H1 (cell line): ENCODE measurements around the gene ATP6V1E1. TPM values are rescaled to one million over a fixed set of nuclear protein-coding genes. Genes with fewer than 3 reads are reported as not detected.
A peak's percentile ranks its signal among the peaks of the same experiment; 100 is the strongest.

Experiments
- CTCF ChIA-PET: fragments of 300-600 bp; sonication (Branson Sonifier 250); formaldehyde crosslinking; loops from one replicate; lab custom pipeline; 2021; ENCODE audit not compliant: partially characterized antibody; lab: Charles Lee
- POLR2A ChIA-PET: fragments of 300-600 bp; sonication (Branson Sonifier 250); formaldehyde crosslinking; loops from one replicate; lab custom pipeline; 2021; ENCODE audit warnings: inconsistent platforms; ENCODE audit not compliant: partially characterized antibody; lab: Charles Lee
- DNase-seq, 2 experiments: peaks; one replicate each; pipeline versions ENCODE4 v3.0.0 to v3.0.0-alpha.2; 2010 to 2022; ENCODE audit warnings: low spot score in 2 of 2, low read depth in 1 of 2, mixed read lengths in 1 of 2
- FAIRE-seq: peaks from 2 replicates; lab custom pipeline; 2011; peaks lifted over from hg19 to GRCh38; lab: Jason Lieb, UNC
- H2AFZ ChIP-seq: 2 replicates; pipeline ENCODE4 v1.8.1; 2012; ENCODE audit warnings: low read length, inconsistent platforms
- H2AK5ac ChIP-seq: 2 replicates; pipeline ENCODE4 v1.6.1; 2013; ENCODE audit warnings: low read depth, low read length
- H2BK120ac ChIP-seq: replicated peaks from 2 replicates; pipeline ENCODE3; 2013; ENCODE audit warnings: low read depth, low read length, inconsistent platforms
- H2BK12ac ChIP-seq: 2 replicates; pipeline ENCODE4 v1.6.1; 2013; ENCODE audit warnings: low read depth, low read length
- H2BK15ac ChIP-seq: 2 replicates; pipeline ENCODE4 v1.6.1; 2013; ENCODE audit warnings: low read length
- H2BK20ac ChIP-seq: 2 replicates; pipeline ENCODE4 v1.6.1; 2013; ENCODE audit warnings: low read length
- H2BK5ac ChIP-seq: 2 replicates; pipeline ENCODE4 v1.6.1; 2013; ENCODE audit warnings: low read depth, low read length
- H3K14ac ChIP-seq: 2 replicates; pipeline ENCODE4 v1.6.1; 2013; ENCODE audit warnings: inconsistent platforms; ENCODE audit not compliant: insufficient read length
- H3K18ac ChIP-seq: 2 replicates; pipeline ENCODE4 v1.6.1; 2013; ENCODE audit warnings: low read length; ENCODE audit errors: extremely low read depth
- H3K23ac ChIP-seq: 2 replicates; pipeline ENCODE4 v1.6.1; 2013; ENCODE audit warnings: inconsistent platforms; ENCODE audit not compliant: insufficient read length
- H3K23me2 ChIP-seq: 2 replicates; pipeline ENCODE4 v1.6.1; 2013; ENCODE audit warnings: low read depth, low read length
- H3K27ac ChIP-seq: 2 replicates; pipeline ENCODE4 v1.6.1; 2011; ENCODE audit warnings: low read depth, low read length, inconsistent platforms
- H3K27me3 ChIP-seq, 4 experiments: replicated peaks in 1 of 4; 1 replicate in 1 of 4; 2 replicates in 3 of 4; pipeline versions ENCODE4 v1.6.1 to v1.8.1; 2011 to 2013; ENCODE audit warnings: low read length in 3 of 4, mild to moderate bottlenecking in 3 of 4, inconsistent platforms in 2 of 4, mixed read lengths in 2 of 4, moderate library complexity in 1 of 4; ENCODE audit not compliant: control insufficient read depth in 3 of 4, insufficient read depth in 3 of 4; ENCODE audit errors: extremely low read depth in 1 of 4
- H3K36me3 ChIP-seq, 4 experiments: 2 replicates each; pipeline versions ENCODE4 v1.6.1 to v1.8.1; 2011 to 2013; ENCODE audit warnings: mild to moderate bottlenecking in 4 of 4, low read length in 3 of 4, moderate library complexity in 2 of 4, control low read depth in 1 of 4, inconsistent platforms in 1 of 4; ENCODE audit not compliant: insufficient read depth in 4 of 4, control insufficient read depth in 2 of 4
- H3K4ac ChIP-seq: replicated peaks from 2 replicates; pipeline ENCODE3; 2013; ENCODE audit warnings: low read length, low read depth, mixed read lengths, inconsistent platforms; ENCODE audit not compliant: insufficient read length
- H3K4me1 ChIP-seq, 4 experiments: replicated peaks in 1 of 4; 1 replicate in 1 of 4; 2 replicates in 3 of 4; pipeline versions ENCODE4 v1.6.1 to v1.8.1; 2011 to 2013; ENCODE audit warnings: low read length in 3 of 4, inconsistent platforms in 2 of 4, mixed read lengths in 1 of 4; ENCODE audit not compliant: insufficient read depth in 4 of 4, control insufficient read depth in 3 of 4
- H3K4me2 ChIP-seq, 2 experiments: 2 replicates each; pipeline versions ENCODE4 v1.6.1 to v1.8.1; 2011 to 2013; ENCODE audit warnings: low read depth in 2 of 2, low read length in 2 of 2, control low read depth in 1 of 2, inconsistent platforms in 1 of 2, mild to moderate bottlenecking in 1 of 2; ENCODE audit not compliant: insufficient read depth in 1 of 2
- H3K4me3 ChIP-seq, 4 experiments: fragments of 200-600, 300-600 bp in 1 of 4; sonication (generic), shearing (Covaris generic), sonication (Bioruptor Twin) in 1 of 4; 2 replicates each; pipeline versions ENCODE4 v1.5.1 to v1.8.1; 2011 to 2016; ENCODE audit warnings: low read length in 4 of 4, low read depth in 3 of 4, control low read depth in 2 of 4, inconsistent platforms in 2 of 4, mild to moderate bottlenecking in 2 of 4, mixed read lengths in 1 of 4, moderate library complexity in 1 of 4; ENCODE audit not compliant: insufficient read depth in 2 of 4; ENCODE audit errors: extremely low read depth in 1 of 4
- H3K56ac ChIP-seq: replicated peaks from 2 replicates; pipeline ENCODE3; 2013; ENCODE audit warnings: low read depth, mild to moderate bottlenecking, mixed read lengths, low read length, inconsistent platforms; ENCODE audit not compliant: insufficient read length
- H3K79me1 ChIP-seq: 2 replicates; pipeline ENCODE4 v1.6.1; 2013; ENCODE audit warnings: low read depth, low read length, control low read depth
- H3K79me2 ChIP-seq, 2 experiments: 2 replicates each; pipeline versions ENCODE4 v1.6.1 to v1.8.1; 2012 to 2013; ENCODE audit warnings: low read length in 2 of 2, mild to moderate bottlenecking in 2 of 2, inconsistent platforms in 1 of 2; ENCODE audit not compliant: insufficient read depth in 2 of 2, control insufficient read depth in 1 of 2
- H3K9ac ChIP-seq, 4 experiments: replicated peaks in 1 of 4; 1 replicate in 1 of 4; 2 replicates in 3 of 4; pipeline versions ENCODE4 v1.6.1 to v1.8.1; 2011 to 2013; ENCODE audit warnings: low read depth in 3 of 4, low read length in 3 of 4, control low read depth in 2 of 4, mild to moderate bottlenecking in 2 of 4, moderate library complexity in 2 of 4, inconsistent platforms in 1 of 4; ENCODE audit errors: extremely low read depth in 1 of 4
- H3K9me3 ChIP-seq, 2 experiments: 2 replicates each; pipeline versions ENCODE4 v1.6.1 to v1.8.1; 2012 to 2013; ENCODE audit warnings: mild to moderate bottlenecking in 2 of 2, moderate library complexity in 2 of 2, control low read depth in 1 of 2, inconsistent platforms in 1 of 2, low read depth in 1 of 2, low read length in 1 of 2, mixed read lengths in 1 of 2; ENCODE audit not compliant: insufficient read depth in 2 of 2
- H4K20me1 ChIP-seq, 2 experiments: replicated peaks in 1 of 2; 2 replicates each; pipeline versions ENCODE3 to v1.8.1; 2011 to 2013; ENCODE audit warnings: inconsistent platforms in 2 of 2, low read length in 2 of 2, mild to moderate bottlenecking in 1 of 2; ENCODE audit not compliant: insufficient read depth in 2 of 2, control insufficient read depth in 1 of 2
- H4K5ac ChIP-seq: 2 replicates; pipeline ENCODE4 v1.6.1; 2013; ENCODE audit warnings: low read length, low read depth, mixed read lengths, inconsistent platforms; ENCODE audit not compliant: insufficient read length
- H4K8ac ChIP-seq: 2 replicates; pipeline ENCODE4 v1.8.0; 2013; ENCODE audit warnings: mild to moderate bottlenecking, moderate library complexity, low read length, inconsistent platforms; ENCODE audit not compliant: insufficient read depth; ENCODE audit errors: extremely low read depth
- H4K91ac ChIP-seq: replicated peaks from 2 replicates; pipeline ENCODE3; 2013; ENCODE audit warnings: low read length, mixed read lengths, inconsistent platforms; ENCODE audit not compliant: insufficient read length
- ASH2L ChIP-seq: fragments of 200-600, 300-600 bp; sonication (generic); IDR thresholded peaks from one replicate; pipeline ENCODE4 v1.7.1; 2017; ENCODE audit warnings: low read length
- FOSL1 ChIP-seq: IDR thresholded peaks from 2 replicates; pipeline ENCODE4 v1.6.1; 2011; ENCODE audit warnings: mild to moderate bottlenecking, low read depth, low read length, moderate library complexity; ENCODE audit not compliant: insufficient read depth
- KDM4A ChIP-seq: IDR thresholded peaks from one replicate; pipeline ENCODE4 v1.7.1; 2012; ENCODE audit warnings: low read depth, mild to moderate bottlenecking, moderate library complexity, low read length, inconsistent platforms; ENCODE audit not compliant: severe bottlenecking
- KDM5A ChIP-seq: fragments of 200-600 bp; IDR thresholded peaks from 2 replicates; pipeline ENCODE4 v1.7.1; 2012; ENCODE audit warnings: mild to moderate bottlenecking, low read length, inconsistent platforms, mixed read lengths
- PHF8 ChIP-seq: fragments of 200-600 bp; sonication (generic); conservative IDR thresholded peaks from 2 replicates; pipeline ENCODE4 v1.7.1; 2012; ENCODE audit warnings: low read depth, mild to moderate bottlenecking, inconsistent platforms, low read length, moderate library complexity
- POLR2A ChIP-seq, 2 experiments: IDR thresholded peaks; 1 replicate in 1 of 2; 2 replicates in 1 of 2; pipeline ENCODE4 v1.6.1; 2011; ENCODE audit warnings: low read depth in 2 of 2, low read length in 2 of 2, mild to moderate bottlenecking in 2 of 2; ENCODE audit errors: control extremely low read depth in 1 of 2
- RNF2 ChIP-seq: fragments of 200-900, 300-1000 bp; sonication (generic); IDR thresholded peaks from 2 replicates; pipeline ENCODE4 v1.7.1; 2016; ENCODE audit warnings: borderline replicate concordance, low read depth, mild to moderate bottlenecking, antibody characterized with exemption, low read length; ENCODE audit not compliant: poor library complexity, severe bottlenecking; ENCODE audit errors: missing control alignments
- SAP30 ChIP-seq: fragments of 300-600 bp; sonication (generic); IDR thresholded peaks from 2 replicates; pipeline ENCODE4 v1.7.1; 2012; ENCODE audit warnings: low read length, moderate library complexity, mild to moderate bottlenecking, inconsistent platforms; ENCODE audit not compliant: insufficient read depth, insufficient replicate concordance
- SRF ChIP-seq: IDR thresholded peaks from 2 replicates; pipeline ENCODE4 v1.6.1; 2011; ENCODE audit warnings: mild to moderate bottlenecking, low read depth, low read length, moderate library complexity
- TAF1 ChIP-seq: IDR thresholded peaks from 2 replicates; pipeline ENCODE4 v1.6.1; 2011; ENCODE audit warnings: mild to moderate bottlenecking, low read depth, low read length
- WGBS, 2 experiments: shearing (Covaris generic) in 1 of 2; methylation state at CpG; one replicate each; pipeline versions ENCODE4 v1.1.6 to v1.1.7; 2013 to 2015; ENCODE audit warnings: low lambda C conversion rate in 2 of 2, mixed read lengths in 2 of 2, inconsistent platforms in 1 of 2, low coverage in 1 of 2, missing lambda C conversion rate in 1 of 2; ENCODE audit not compliant: insufficient replicate concordance in 2 of 2, insufficient coverage in 1 of 2, insufficient read length in 1 of 2; ENCODE audit errors: extremely low coverage in 1 of 2, missing lambda C conversion rate in 1 of 2; 5-methylcytosine and 5-hydroxymethylcytosine counted together
- polyA plus RNA-seq, 7 experiments: library from polyadenylated mRNA; depleted of rRNA in 3 of 7; stranded (reverse) in 5 of 7; unstranded in 2 of 7; fragments of >200 nt in 5 of 7; fragments of 200-250 nt in 2 of 7; gene quantifications; 1 replicate in 5 of 7; 2 replicates in 1 of 7; 4 replicates in 1 of 7; pipeline versions ENCODE4 v1.2.1 to v1.2.3, GENCODE V29; 2011 to 2013; ENCODE audit warnings: missing spikeins in 2 of 7, mixed read lengths in 2 of 7
- total RNA-seq: library from RNA; stranded (reverse); fragmentation: NEBNext Ultra II Directional; extraction: Animal tissue kit (Norgen Biotek cat#: 25700); gene quantifications from 2 replicates; pipeline ENCODE4 v1.2.1, GENCODE V29; 2021
- TF ChIP-seq, protein P1 (sequence below): IDR thresholded peaks from 2 replicates; pipeline ENCODE4 v1.6.1; 2011; ENCODE audit warnings: low read length, improper control_type of control experiment

ATP6V1E1 gene
- total and polyA plus RNA-seq, 2 of the 8 experiments (the other 6 are each of a cell fraction or from before 2014, with no cell fraction given), result 80.4 to 88.1 TPM

DNA sequence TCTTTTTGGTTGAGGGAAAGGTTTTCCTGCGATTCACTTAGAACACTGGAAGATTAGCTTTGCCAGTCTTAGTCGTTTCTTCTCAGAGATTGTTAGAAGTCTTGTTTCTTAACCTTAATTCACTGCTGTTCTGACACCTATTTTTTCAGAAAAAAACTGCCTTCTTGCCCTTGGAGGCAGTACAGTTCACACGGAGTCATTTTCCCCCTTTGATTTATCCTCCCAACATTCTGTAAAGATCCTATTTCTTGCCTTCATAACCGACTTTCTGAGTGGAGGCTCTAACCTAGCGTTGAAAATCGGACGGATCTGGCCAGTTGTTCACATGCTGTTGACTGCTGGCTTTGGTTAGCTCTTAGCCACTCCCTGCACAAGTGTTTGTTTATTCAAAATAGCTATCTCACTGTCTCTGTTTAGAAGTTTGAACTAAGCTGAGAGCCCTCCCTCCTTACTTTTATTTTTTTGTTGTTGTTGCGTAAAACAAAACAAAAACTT is 10.7 kb upstream of the ATP6V1E1 start:
- H2AFZ ChIP-seq, result no peak overlapping the region
- no peak overlapping the region for H3K14ac ChIP-seq
- H2AK5ac ChIP-seq, result no peak overlapping the region
- no peak overlapping the region for H2BK120ac ChIP-seq
- no peak for DNase-seq
- H3K23ac ChIP-seq, result no peak overlapping the region
- peak overlapping the region; percentile 77 to 88 for H3K4me2 ChIP-seq
- peaks cover 10% of the 10 kb centered on the region for H3K23me2 ChIP-seq
- 13% methylated on average over 8 of the region's 8 CpGs; no CpG with 5 or more reads in 1 of the 2 experiments for WGBS, 2 experiments
- H4K8ac ChIP-seq, result peak overlapping the region; percentile 98; the same call in 1 of the 2 replicates
- no peak overlapping the region for H4K91ac ChIP-seq
- H3K79me2 ChIP-seq, result peaks cover 0 to 18% of the 10 kb centered on the region in 2 experiments; a peak in 3 of 4 replicates
- no peak overlapping the region for H3K4ac ChIP-seq
- peaks cover 0 to 4% (median 0%) of the 10 kb centered on the region in 4 experiments; a peak in 1 of 8 replicates for H3K36me3 ChIP-seq
- no peaks in the 10 kb centered on the region for H3K27me3 ChIP-seq
- H3K9me3 ChIP-seq, result no peaks in the 10 kb centered on the region
- H2BK20ac ChIP-seq, result no peak overlapping the region
- H2BK5ac ChIP-seq, result 0 out of 2 replicates have a peak overlapping the region, but pooled peaks have one; percentile 90
- H3K56ac ChIP-seq, result peak overlapping the region; percentile 71
- CTCF ChIA-PET, result interaction anchor here (0.6 to 1.1 kb wide), 2 partner anchors 102 to 244 kb away, joined by 3 read pairs; no protein-coding TSS in a partner anchor
- H3K18ac ChIP-seq, result peak overlapping the region; percentile 80; the same call in 1 of the 2 replicates
- H4K20me1 ChIP-seq, result no peaks in the 10 kb centered on the region
- peak overlapping the region; percentile 27; the same call in 1 of the 2 replicates for H2BK12ac ChIP-seq
- no peaks in the 10 kb centered on the region for H3K79me1 ChIP-seq
- POLR2A ChIA-PET, result interaction anchor here (0.6 to 1.3 kb wide), 20 partner anchors 8 to 520 kb away, joined by 3 to 8 read pairs (median 4); no protein-coding TSS in a partner anchor
- no peak for FAIRE-seq
- peak overlapping the region; percentile 88 to 96 (median 93) for H3K9ac ChIP-seq
- H3K4me1 ChIP-seq, result peaks cover 0 to 4% (median 1%) of the 10 kb centered on the region in 4 experiments; a peak in 3 of 7 replicates
- no peak overlapping the region for H4K5ac ChIP-seq
- no peak overlapping the region for H2BK15ac ChIP-seq
- peak overlapping the region; percentile 63 to 99 (median 94) for H3K4me3 ChIP-seq
- peak overlapping the region; percentile 91 for H3K27ac ChIP-seq
- TF ChIP-seq PHF8, result no peak
- no peak for TF ChIP-seq POLR2A (IDR thresholded peaks at IDR 0.05; ENCODE audit: control extremely low read depth in 1 of 2, low read depth in 2 of 2, low read length in 2 of 2)
- no peak for TF ChIP-seq RNF2
- TF ChIP-seq, protein P1, sequence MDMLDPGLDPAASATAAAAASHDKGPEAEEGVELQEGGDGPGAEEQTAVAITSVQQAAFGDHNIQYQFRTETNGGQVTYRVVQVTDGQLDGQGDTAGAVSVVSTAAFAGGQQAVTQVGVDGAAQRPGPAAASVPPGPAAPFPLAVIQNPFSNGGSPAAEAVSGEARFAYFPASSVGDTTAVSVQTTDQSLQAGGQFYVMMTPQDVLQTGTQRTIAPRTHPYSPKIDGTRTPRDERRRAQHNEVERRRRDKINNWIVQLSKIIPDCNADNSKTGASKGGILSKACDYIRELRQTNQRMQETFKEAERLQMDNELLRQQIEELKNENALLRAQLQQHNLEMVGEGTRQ, result no peak
- no peak for TF ChIP-seq SRF
- no peak for TF ChIP-seq TAF1
- TF ChIP-seq KDM4A, result no peak
- no peak for TF ChIP-seq ASH2L
- no peak for TF ChIP-seq KDM5A
- no peak for TF ChIP-seq SAP30
- no peak for TF ChIP-seq FOSL1
